GM13976 (cell line): ENCODE results near the gene NHLRC2.

Source experiments
- DNase-seq: peaks from one replicate; pipeline ENCODE4 v3.0.0; 2012; ENCODE audit warnings: low spot score
- CTCF ChIP-seq: IDR thresholded peaks from 2 replicates; pipeline ENCODE4 v1.5.1; 2012; ENCODE audit warnings: borderline replicate concordance, mild to moderate bottlenecking; ENCODE audit not compliant: insufficient read depth; ENCODE audit errors: extremely low read depth, missing control alignments, control extremely low read depth
- in situ Hi-C: fragments of 300-500 bp; cut with MboI; formaldehyde crosslinking; loops from one replicate; pipeline ENCODE4 v1.12.0; 2022; ENCODE audit warnings: low sequenced_read_pairs, mixed read lengths, inconsistent platforms; ENCODE audit not compliant: unreplicated experiment

NHLRC2 gene

GRCh38 chr10:113921561-113922370 lies 67.3 kb downstream of the NHLRC2 start:
- in situ Hi-C loops: no loop called here
- no peak for DNase-seq
- no peak for TF ChIP-seq CTCF

- TF ChIP-seq CTCF: no peak
- no peak for DNase-seq
- in situ Hi-C loops: no loop called here
Observed at GRCh38 chr10:113922787-113923570, 68.5 kb downstream of the NHLRC2 start.

GRCh38 chr10:113924186-113924585 lies 69.7 kb downstream of the NHLRC2 start:
- DNase-seq: no peak
- in situ Hi-C loops: no loop called here
- no peak for TF ChIP-seq CTCF

GRCh38 chr10:113924664-113925063 lies 70.2 kb downstream of the NHLRC2 start:
- no peak for TF ChIP-seq CTCF
- no peak for DNase-seq
- in situ Hi-C loops: no loop called here

GRCh38 chr10:113927440-113927839 lies 73.0 kb downstream of the NHLRC2 start:
- in situ Hi-C loops: no loop called here
- DNase-seq: no peak

GRCh38 chr10:113928830-113929229 lies 74.4 kb downstream of the NHLRC2 start:
- no peak for TF ChIP-seq CTCF
- in situ Hi-C loops: no loop called here
- no peak for DNase-seq

More at GRCh38 chr10:113927440-113927839, 73.0 kb downstream of the NHLRC2 start:
- TF ChIP-seq CTCF: no peak
